Effector memory CD8-positive, alpha-beta T cell (primary cell): ENCODE results near the gene DMPK.

Experiments used
- ATAC-seq: fragments of 150-1000 bp; cut with Tn5 transposase; replicated peaks from 2 replicates; pipeline ENCODE4 v1.10.0; 2021; ENCODE audit warnings: mild to moderate bottlenecking, moderate library complexity
- DNase-seq, 3 experiments: peaks; one replicate each; pipeline ENCODE4 v3.0.0; 2021
- H3K27ac Mint-ChIP-seq, 2 donors: one replicate each; pipeline ENCODE4 v1.8.0; 2022; ENCODE audit warnings: mild to moderate bottlenecking in 2 of 2, mixed read lengths in 2 of 2, moderate library complexity in 2 of 2
- H3K27me3 Mint-ChIP-seq, 2 donors: one replicate each; pipeline ENCODE4 v1.8.0; 2022; ENCODE audit warnings: mixed read lengths in 2 of 2
- H3K36me3 Mint-ChIP-seq: one replicate; pipeline ENCODE4 v1.8.0; 2022; ENCODE audit warnings: mild to moderate bottlenecking, moderate library complexity, mixed read lengths; ENCODE audit not compliant: insufficient read depth
- H3K4me1 Mint-ChIP-seq, 2 donors: one replicate each; pipeline ENCODE4 v1.8.0; 2022; ENCODE audit warnings: low read depth in 2 of 2, mixed read lengths in 2 of 2
- H3K4me3 Mint-ChIP-seq, 2 donors: one replicate each; pipeline ENCODE4 v1.8.0; 2022; ENCODE audit warnings: mild to moderate bottlenecking in 2 of 2, mixed read lengths in 2 of 2, moderate library complexity in 2 of 2
- H3K9me3 Mint-ChIP-seq, 2 donors: one replicate each; pipeline ENCODE4 v1.8.0; 2022; ENCODE audit warnings: mixed read lengths in 2 of 2

The DMPK gene

GRCh38 chr19:45774765-45775164 is 7.5 kb downstream of the DMPK start:
- no peaks in the 10 kb centered on the region for H3K9me3 Mint-ChIP-seq
- peaks cover 23% of the 10 kb centered on the region for H3K36me3 Mint-ChIP-seq
- peaks cover 6 to 12% of the 10 kb centered on the region in 2 donors for H3K27me3 Mint-ChIP-seq
- ATAC-seq, result no peak
- DNase-seq, result no peak
- peaks cover 22 to 33% of the 10 kb centered on the region in 2 donors for H3K4me1 Mint-ChIP-seq
- no peak overlapping the region for H3K4me3 Mint-ChIP-seq
- H3K27ac Mint-ChIP-seq, result no peak overlapping the region

DNA sequence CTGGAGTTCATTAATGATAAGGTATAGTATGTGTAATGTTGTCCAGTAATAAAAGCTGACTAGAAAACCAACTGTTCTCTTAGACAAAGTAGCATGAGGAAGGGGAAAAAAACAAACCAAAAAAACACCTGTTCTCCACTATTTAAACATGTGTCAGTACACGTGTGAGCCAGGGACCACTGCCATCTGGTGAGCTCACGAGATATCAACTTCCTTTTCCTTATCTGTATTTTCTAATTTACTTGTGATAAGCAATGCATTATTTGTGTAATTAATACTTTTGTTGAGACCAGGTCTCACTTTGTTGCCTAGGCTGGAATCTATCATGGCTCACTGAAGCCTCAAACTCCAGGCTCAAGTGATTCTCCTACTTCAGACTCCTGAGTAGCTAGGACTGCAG is 8.9 kb downstream of the DMPK start:
- H3K4me1 Mint-ChIP-seq, result peaks cover 10 to 26% of the 10 kb centered on the region in 2 donors
- H3K4me3 Mint-ChIP-seq, result no peak overlapping the region
- no peak for ATAC-seq
- no peaks in the 10 kb centered on the region for H3K27me3 Mint-ChIP-seq
- no peak for DNase-seq
- no peak overlapping the region for H3K27ac Mint-ChIP-seq
- H3K36me3 Mint-ChIP-seq, result peaks cover 25% of the 10 kb centered on the region
- H3K9me3 Mint-ChIP-seq, result no peaks in the 10 kb centered on the region

GRCh38 chr19:45772912-45773311 is 9.4 kb downstream of the DMPK start:
- Mint-ChIP-seq H3K27ac (no peak overlapping the region), H3K4me1 (peaks cover 10 to 24% of the 10 kb centered on the region in 2 donors), H3K36me3 (peaks cover 23% of the 10 kb centered on the region), H3K9me3 (no peaks in the 10 kb centered on the region), H3K27me3 (no peaks in the 10 kb centered on the region), H3K4me3 (no peak overlapping the region)
- ATAC-seq (no peak), DNase-seq (no peak)

DNA sequence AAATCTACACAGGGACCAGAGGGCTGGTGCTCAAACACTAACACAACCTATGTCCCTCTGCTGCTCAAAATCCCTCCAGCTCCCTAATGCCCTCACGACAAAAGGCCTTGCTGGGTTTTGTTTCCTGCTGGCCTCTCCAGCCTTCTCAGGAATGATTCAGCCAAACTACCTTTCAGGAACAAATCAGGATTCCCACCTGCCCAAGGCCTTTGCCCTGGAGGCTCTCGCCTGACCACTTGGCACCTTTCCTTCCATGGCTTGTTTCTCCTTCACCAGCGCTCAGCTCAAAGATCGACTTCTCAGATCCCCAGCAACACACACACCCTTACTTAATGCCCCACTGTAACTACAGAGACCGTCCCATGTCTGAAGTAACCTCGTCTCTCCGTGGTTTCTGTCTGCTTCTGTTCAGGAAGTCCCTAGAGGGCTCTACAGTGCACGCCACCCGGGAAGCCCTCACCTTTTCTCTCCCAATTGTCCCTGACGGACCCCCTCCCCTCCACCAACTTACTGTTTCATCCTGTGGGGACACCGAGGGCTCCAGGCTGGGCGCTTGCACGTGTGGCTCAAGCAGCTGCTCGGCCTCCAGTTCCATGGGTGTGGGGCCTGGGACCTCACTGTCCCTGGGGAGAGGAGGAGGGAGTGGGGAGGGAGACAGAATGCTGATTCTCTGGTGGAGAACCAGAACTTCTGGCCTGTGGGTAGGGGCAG is 10.0 kb downstream of the DMPK start:
- H3K4me3 Mint-ChIP-seq, result peak overlapping the region in 1 of 2 donors; percentile 19
- H3K27ac Mint-ChIP-seq, result peak overlapping the region in 1 of 2 donors; percentile 67
- H3K36me3 Mint-ChIP-seq, result peaks cover 24% of the 10 kb centered on the region
- H3K27me3 Mint-ChIP-seq, result peaks cover 0 to 5% of the 10 kb centered on the region in 2 donors
- DNase-seq (no peak), ATAC-seq (no peak)
- H3K4me1 Mint-ChIP-seq, result peaks cover 12 to 24% of the 10 kb centered on the region in 2 donors
- no peaks in the 10 kb centered on the region for H3K9me3 Mint-ChIP-seq

GRCh38 chr19:45771311-45771933 is 10.9 kb downstream of the DMPK start:
- no peak for ATAC-seq
- Mint-ChIP-seq H3K27ac (peak overlapping the region; percentile 13 to 88), H3K27me3 (peaks cover 0 to 10% of the 10 kb centered on the region in 2 donors), H3K4me1 (peaks cover 14 to 24% of the 10 kb centered on the region in 2 donors), H3K4me3 (peak overlapping the region; percentile 86 to 91), H3K36me3 (peaks cover 24% of the 10 kb centered on the region), H3K9me3 (no peaks in the 10 kb centered on the region)
- DNase-seq, result no peak

DNA sequence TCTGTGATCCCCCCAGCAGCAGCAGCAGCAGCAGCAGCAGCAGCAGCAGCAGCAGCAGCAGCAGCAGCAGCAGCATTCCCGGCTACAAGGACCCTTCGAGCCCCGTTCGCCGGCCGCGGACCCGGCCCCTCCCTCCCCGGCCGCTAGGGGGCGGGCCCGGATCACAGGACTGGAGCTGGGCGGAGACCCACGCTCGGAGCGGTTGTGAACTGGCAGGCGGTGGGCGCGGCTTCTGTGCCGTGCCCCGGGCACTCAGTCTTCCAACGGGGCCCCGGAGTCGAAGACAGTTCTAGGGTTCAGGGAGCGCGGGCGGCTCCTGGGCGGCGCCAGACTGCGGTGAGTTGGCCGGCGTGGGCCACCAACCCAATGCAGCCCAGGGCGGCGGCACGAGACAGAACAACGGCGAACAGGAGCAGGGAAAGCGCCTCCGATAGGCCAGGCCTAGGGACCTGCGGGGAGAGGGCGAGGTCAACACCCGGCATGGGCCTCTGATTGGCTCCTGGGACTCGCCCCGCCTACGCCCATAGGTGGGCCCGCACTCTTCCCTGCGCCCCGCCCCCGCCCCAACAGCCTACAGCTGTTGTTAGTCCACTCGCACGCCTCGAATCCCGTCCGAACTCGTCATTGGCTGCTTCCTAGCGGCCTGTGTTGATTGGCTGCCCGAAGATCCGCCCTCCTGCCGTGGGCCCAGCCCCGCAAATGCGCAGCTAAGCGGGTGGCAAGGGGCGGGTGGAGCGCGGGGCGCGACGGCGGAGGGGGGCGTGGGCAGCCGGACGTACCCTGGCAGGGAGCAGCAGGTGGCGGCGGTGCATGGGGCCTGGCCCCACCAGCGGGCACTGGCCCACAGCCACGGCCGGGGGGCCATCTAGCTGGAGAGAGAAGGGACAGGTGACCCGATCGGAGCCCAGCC is 11.8 kb downstream of the DMPK start:
- Mint-ChIP-seq H3K36me3 (peaks cover 24% of the 10 kb centered on the region), H3K27me3 (peaks cover 0 to 20% of the 10 kb centered on the region in 2 donors), H3K4me3 (peak overlapping the region; percentile 86 to 91), H3K4me1 (peaks cover 14 to 24% of the 10 kb centered on the region in 2 donors), H3K27ac (peak overlapping the region; percentile 88), H3K9me3 (no peaks in the 10 kb centered on the region)
- peak; percentile 73 for ATAC-seq
- DNase-seq, result peak; percentile 87 to 91 (median 90)

- no peaks in the 10 kb centered on the region for H3K9me3 Mint-ChIP-seq
- H3K36me3 Mint-ChIP-seq, result peaks cover 24% of the 10 kb centered on the region
- H3K27ac Mint-ChIP-seq, result peak overlapping the region; percentile 88
- ATAC-seq, result peak; percentile 55
- peak in 2 of 3 experiments; percentile 62 to 67 for DNase-seq
- peaks cover 3 to 26% of the 10 kb centered on the region in 2 donors for H3K27me3 Mint-ChIP-seq
- peak overlapping the region; percentile 86 to 91 for H3K4me3 Mint-ChIP-seq
- peaks cover 14 to 24% of the 10 kb centered on the region in 2 donors for H3K4me1 Mint-ChIP-seq
These were observed 12.5 kb downstream of the DMPK start for GRCh38 chr19:45769821-45770191.

- peak; percentile 67 for ATAC-seq
- peaks cover 14 to 24% of the 10 kb centered on the region in 2 donors for H3K4me1 Mint-ChIP-seq
- no peaks in the 10 kb centered on the region for H3K9me3 Mint-ChIP-seq
These were observed 13.1 kb downstream of the DMPK start, which contains the start of gene SIX5 for GRCh38 chr19:45768984-45769782. Gene SIX5 (minus strand): TSS chr19:45769252. CDS start chr19:45768844, 408 bp downstream.

DNA sequence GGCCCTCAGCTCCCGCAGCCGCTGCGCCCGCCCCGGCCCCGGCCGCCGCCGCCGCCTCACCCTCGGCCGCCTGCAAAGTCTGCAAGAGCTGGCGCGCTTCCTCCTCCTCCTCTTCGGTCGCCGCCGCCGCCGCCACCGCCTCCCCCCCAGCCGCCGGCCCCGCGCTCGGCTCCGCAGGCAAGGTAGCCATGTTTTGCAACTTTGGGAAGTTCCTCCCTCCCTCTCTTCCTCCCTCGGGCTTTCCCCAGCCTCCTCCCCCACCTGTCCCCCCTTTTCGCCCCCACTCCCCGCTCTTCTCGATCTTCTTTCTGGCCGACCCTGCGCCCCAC is 13.7 kb downstream of the DMPK start:
- ATAC-seq, result no peak
- peak overlapping the region; percentile 86 to 91 for H3K4me3 Mint-ChIP-seq
- peak overlapping the region; percentile 88 for H3K27ac Mint-ChIP-seq
- DNase-seq, result peak in 2 of 3 experiments; percentile 23 to 37
- peaks cover 5 to 32% of the 10 kb centered on the region in 2 donors for H3K27me3 Mint-ChIP-seq
- peaks cover 14 to 24% of the 10 kb centered on the region in 2 donors for H3K4me1 Mint-ChIP-seq
- peaks cover 24% of the 10 kb centered on the region for H3K36me3 Mint-ChIP-seq
- H3K9me3 Mint-ChIP-seq, result no peaks in the 10 kb centered on the region

More at GRCh38 chr19:45768984-45769782, 13.1 kb downstream of the DMPK start, which contains the start of gene SIX5:
- Mint-ChIP-seq H3K27ac (peak within 1 kb of the TSS; percentile 88), H3K36me3 (peaks cover 24% of the 10 kb centered on the region), H3K4me3 (peak within 1 kb of the TSS; percentile 86 to 91), H3K27me3 (peaks cover 5 to 32% of the 10 kb centered on the region in 2 donors)
- DNase-seq, result peak; percentile 91 to 94 (median 94)

DNA sequence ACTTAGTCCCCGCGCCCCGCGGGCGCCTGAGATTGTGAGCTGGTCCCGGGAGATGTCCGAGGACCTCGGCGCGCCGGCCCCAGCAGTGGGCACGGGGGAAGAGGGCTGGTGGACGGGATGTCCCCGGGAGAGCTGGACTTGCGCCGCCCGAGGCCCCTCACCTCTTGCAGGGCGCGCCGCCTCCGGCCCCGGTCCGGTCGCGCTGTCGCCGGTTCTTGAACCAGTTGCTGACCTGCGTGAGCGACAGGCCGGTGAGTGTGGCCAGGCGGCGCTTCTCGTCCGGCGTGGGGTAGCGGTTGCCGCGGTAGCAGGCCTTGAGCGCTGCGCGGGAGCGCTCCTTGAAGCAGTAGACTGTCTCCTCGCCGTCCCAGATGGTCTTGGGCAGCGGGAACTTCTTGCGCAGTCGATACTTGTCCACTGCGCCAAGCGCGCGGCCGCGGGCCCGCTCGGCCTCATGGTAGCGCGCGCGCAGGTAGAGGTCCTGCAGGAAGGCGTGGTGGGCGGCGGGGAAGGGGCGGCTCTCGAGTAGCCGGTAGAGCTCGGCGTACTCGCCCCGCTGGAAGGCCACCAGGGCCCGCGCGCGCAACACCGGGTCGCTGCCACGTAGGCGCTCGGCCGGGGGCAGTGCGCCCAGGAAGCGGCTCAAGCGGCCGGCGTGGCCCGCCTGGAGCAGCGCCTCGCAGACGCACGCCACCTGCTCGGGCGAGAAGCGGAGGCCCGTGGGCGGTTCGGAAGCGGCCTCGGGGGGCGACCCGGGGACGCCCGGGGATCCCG is 14.2 kb downstream of the DMPK start:
- H3K27me3 Mint-ChIP-seq, result peaks cover 5 to 32% of the 10 kb centered on the region in 2 donors
- peak overlapping the region; percentile 74 to 86 for H3K4me3 Mint-ChIP-seq
- ATAC-seq, result no peak
- DNase-seq, result peak in 1 of 3 experiments; percentile 24
- H3K4me1 Mint-ChIP-seq, result peaks cover 14 to 24% of the 10 kb centered on the region in 2 donors
- no peaks in the 10 kb centered on the region for H3K9me3 Mint-ChIP-seq
- H3K27ac Mint-ChIP-seq, result no peak overlapping the region
- H3K36me3 Mint-ChIP-seq, result peaks cover 22% of the 10 kb centered on the region

DNA sequence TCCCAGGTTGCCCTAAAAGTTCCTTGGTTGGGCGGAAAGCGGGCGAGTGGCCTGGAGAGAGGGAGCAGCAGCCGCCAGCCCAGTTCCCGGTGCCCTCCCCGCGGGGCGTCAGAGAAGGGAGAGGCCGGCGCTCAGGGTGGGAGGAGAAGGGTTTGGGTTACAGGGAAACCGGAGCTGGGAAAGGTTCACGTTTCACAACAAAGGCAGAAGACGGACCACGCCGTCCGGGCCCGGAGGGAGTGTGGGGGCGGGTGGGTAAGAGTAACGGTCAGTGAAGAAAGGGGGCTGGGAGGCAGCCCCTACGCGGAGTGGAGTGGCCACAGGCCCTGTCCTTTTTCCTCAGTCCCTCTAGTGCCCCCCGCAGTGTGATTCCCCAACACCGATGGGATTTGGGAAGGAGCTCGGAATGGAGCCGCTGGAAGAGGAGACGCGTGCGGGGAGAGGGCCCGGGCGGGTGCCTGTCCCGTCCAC is 14.8 kb downstream of the DMPK start:
- peaks cover 14 to 24% of the 10 kb centered on the region in 2 donors for H3K4me1 Mint-ChIP-seq
- H3K27me3 Mint-ChIP-seq, result peaks cover 5 to 34% of the 10 kb centered on the region in 2 donors
- peaks cover 21% of the 10 kb centered on the region for H3K36me3 Mint-ChIP-seq
- ATAC-seq, result no peak
- DNase-seq, result no peak
- peak overlapping the region; percentile 65 to 74 for H3K4me3 Mint-ChIP-seq
- H3K9me3 Mint-ChIP-seq, result no peaks in the 10 kb centered on the region
- no peak overlapping the region for H3K27ac Mint-ChIP-seq

GRCh38 chr19:45766869-45767346 is 15.4 kb downstream of the DMPK start:
- Mint-ChIP-seq H3K27me3 (peaks cover 5 to 39% of the 10 kb centered on the region in 2 donors), H3K4me3 (peak overlapping the region; percentile 65 to 74), H3K9me3 (no peaks in the 10 kb centered on the region), H3K27ac (no peak overlapping the region), H3K4me1 (peaks cover 14 to 20% of the 10 kb centered on the region in 2 donors), H3K36me3 (peaks cover 21% of the 10 kb centered on the region)
- no peak for DNase-seq
- ATAC-seq, result no peak
